ENCODE measurements around the gene TPH2. TPM values are rescaled to one million over a fixed set of nuclear protein-coding genes. Genes with fewer than 3 reads are reported as not detected.

Gene TPH2
- polyA plus RNA-seq, 1 donor: 0.04 TPM

DNA sequence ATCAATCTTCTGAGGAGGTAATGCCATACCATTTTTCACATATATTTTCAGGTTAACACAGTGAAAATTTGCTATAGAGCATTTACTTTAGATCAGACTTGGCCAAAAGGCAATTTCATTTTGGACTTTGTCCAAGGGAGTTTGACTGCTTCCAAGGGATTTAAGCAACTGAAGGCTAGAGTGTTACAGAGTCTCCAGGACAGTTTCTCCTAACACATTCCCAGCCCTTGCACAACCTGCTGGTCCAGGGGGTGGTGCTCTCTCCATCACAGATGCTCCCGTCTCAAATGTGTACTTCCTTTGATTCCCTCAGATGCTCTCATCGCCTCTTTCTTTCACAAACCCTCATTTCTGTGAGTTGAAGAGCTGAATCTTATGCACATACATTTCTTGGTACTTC lies 143.1 kb downstream of the TPH2 start:
- no peak overlapping the region for H3K4me3 ChIP-seq (ENCODE audit: low read length)
- no peak for DNase-seq
- H3K27ac ChIP-seq (ENCODE audit: low read length): no peak overlapping the region

More for the DNA sequence above, 143.1 kb downstream of the TPH2 start:
- 57% methylated on average over 1 of the region's 2 CpGs for WGBS (ENCODE audit: insufficient coverage, low lambda C conversion rate)
- no peaks in the 10 kb centered on the region for H3K36me3 ChIP-seq (ENCODE audit: control insufficient read depth, insufficient read depth, low read length)
- H3K27me3 ChIP-seq (ENCODE audit: control insufficient read depth, insufficient read depth, low read length): no peaks in the 10 kb centered on the region
- H3K4me1 ChIP-seq (ENCODE audit: control insufficient read depth, insufficient read depth, low read length): no peaks in the 10 kb centered on the region
- no peaks in the 10 kb centered on the region for H3K9me3 ChIP-seq (ENCODE audit: control insufficient read depth, low read depth, low read length)

Other genes with a start within 250 kb of the TPH2 start
- 53.1 TPM for gene RAB21, start 184.0 kb upstream of the TPH2 start, polyA plus RNA-seq
- gene TBC1D15, start 99.1 kb upstream of the TPH2 start, polyA plus RNA-seq: 48.7 TPM